Esophagus muscularis mucosa (tissue), 4 donors: ENCODE data around the gene RBM17. TPM values are rescaled to one million over a fixed set of nuclear protein-coding genes. Genes with fewer than 3 reads are reported as not detected.
"Not testable (repeated sequence)": the region's sequence is repeated elsewhere in the genome, so short reads cannot be mapped to it uniquely, and the experiment has no call there.

ENCODE experiments used
- DNase-seq: peaks from one replicate; pipeline ENCODE4 v3.0.0-alpha.2; 2017; ENCODE audit errors: extremely low spot score
- H3K27ac ChIP-seq, 4 donors: fragments of 200-600 bp; sonication (generic); replicated peaks in 1 of 4; 1 replicate in 3 of 4; 2 replicates in 1 of 4; pipeline ENCODE4 v1.5.1; 2016 to 2019; ENCODE audit warnings: mild to moderate bottlenecking in 1 of 4
- H3K27me3 ChIP-seq, 4 donors: fragments of 200-600 bp; sonication (generic); one replicate each; pipeline versions ENCODE4 v1.5.1 to v1.6.0; 2016 to 2019
- H3K36me3 ChIP-seq, 4 donors: fragments of 200-600 bp; sonication (generic); one replicate each; pipeline ENCODE4 v1.5.1; 2016 to 2019
- H3K4me1 ChIP-seq, 4 donors: fragments of 200-600 bp; sonication (generic); one replicate each; pipeline ENCODE4 v1.5.1; 2016 to 2019
- H3K4me3 ChIP-seq, 4 donors: fragments of 200-600 bp; sonication (generic); 1 replicate in 2 of 4; 2 replicates in 2 of 4; pipeline ENCODE4 v1.5.1; 2016 to 2019; ENCODE audit warnings: mild to moderate bottlenecking in 4 of 4, moderate library complexity in 1 of 4
- H3K9me3 ChIP-seq, 4 donors: fragments of 200-600 bp; sonication (generic); 1 replicate in 3 of 4; 2 replicates in 1 of 4; pipeline ENCODE4 v1.5.1; 2016 to 2019
- CTCF ChIP-seq, 3 experiments: fragments of 200-600 bp in 2 of 3; fragments of 450-650 bp in 1 of 3; sonication (generic) in 2 of 3; IDR thresholded peaks; one replicate each; pipeline ENCODE4 v1.5.1; 2017 to 2019; ENCODE audit warnings: antibody characterized with exemption in 3 of 3, mild to moderate bottlenecking in 2 of 3, moderate library complexity in 1 of 3
- EP300 ChIP-seq: sonication (generic); formaldehyde crosslinking; IDR thresholded peaks from one replicate; pipeline ENCODE4 v1.6.1; 2017; ENCODE audit warnings: antibody characterized with exemption
- POLR2A ChIP-seq: fragments of 450-650 bp; IDR thresholded peaks from one replicate; pipeline ENCODE4 v1.6.1; 2017; ENCODE audit warnings: antibody characterized with exemption, moderate library complexity, mild to moderate bottlenecking, low read depth
- POLR2AphosphoS5 ChIP-seq, 2 donors: sonication (generic); formaldehyde crosslinking; IDR thresholded peaks; one replicate each; pipeline ENCODE4 v1.6.1; 2017; ENCODE audit warnings: antibody characterized with exemption in 2 of 2
- WGBS: methylation state at CpG from one replicate; pipeline ENCODE4 v1.1.5; 2018; 5-methylcytosine and 5-hydroxymethylcytosine counted together
- intact Hi-C: fragments of 100-400 bp; cut with DNase I; formaldehyde crosslinking; loops from one replicate; pipeline ENCODE4 v1.15.1; 2023
- total RNA-seq, 4 donors: library from RNA; depleted of rRNA; stranded (reverse); fragments of >200 nt; gene quantifications; one replicate each; pipeline versions ENCODE4 v1.1.0 to v1.2.1, GENCODE V29; 2016

RBM17 gene
- total RNA-seq, 4 donors from 2014 or later = 48.5 to 72.9 (median 59.5) TPM

DNA sequence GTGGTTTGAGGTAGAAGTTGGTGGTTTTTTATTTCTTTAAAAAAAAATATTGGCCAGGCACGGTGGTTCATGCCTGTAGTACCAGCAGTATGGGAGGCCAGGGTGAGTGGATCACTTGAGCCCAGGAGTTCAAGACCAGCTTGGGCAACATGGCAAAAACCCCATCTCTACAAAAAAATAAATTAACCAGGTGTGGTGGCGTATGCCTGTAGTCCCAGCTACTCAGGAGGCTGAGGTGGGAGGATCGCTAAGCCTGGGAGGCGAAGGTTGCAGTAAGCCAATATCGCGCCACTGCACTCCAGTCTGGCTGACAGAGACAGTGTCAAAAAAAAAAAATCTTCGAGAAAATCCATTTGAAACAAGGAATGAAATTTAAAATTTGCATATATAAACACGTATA, 27.8 kb upstream of the RBM17 start:
- WGBS = 87% methylated on average over 8 of the region's 8 CpGs
- peaks cover 0 to 4% (median 0%) of the 10 kb centered on the region in 4 donors for H3K27me3 ChIP-seq
- H3K27ac ChIP-seq = no peak overlapping the region
- intact Hi-C loops = no loop called here
- DNase-seq = no peak
- TF ChIP-seq EP300 = no peak
- no peak for TF ChIP-seq POLR2AphosphoS5 (IDR thresholded peaks at IDR 0.05)
- no peak for TF ChIP-seq CTCF (IDR thresholded peaks at IDR 0.05)
- TF ChIP-seq POLR2A = no peak
- H3K36me3 ChIP-seq = no peaks in the 10 kb centered on the region
- no peaks in the 10 kb centered on the region for H3K9me3 ChIP-seq
- H3K4me3 ChIP-seq = peak overlapping the region in 1 of 4 donors; percentile 2
- H3K4me1 ChIP-seq = peaks cover 4 to 27% (median 10%) of the 10 kb centered on the region in 4 donors

GRCh38 chr10:6062101-6062771, 26.6 kb upstream of the RBM17 start, which contains the start of gene IL2RA:
TSS of gene IL2RA (minus strand) at chr10:6062367. CDS start at chr10:6062151, 216 bp downstream.
- no peaks in the 10 kb centered on the region for H3K9me3 ChIP-seq
- WGBS = 77% methylated on average over 18 of the region's 18 CpGs
- no peak for DNase-seq
- no peak for TF ChIP-seq POLR2AphosphoS5 (IDR thresholded peaks at IDR 0.05)
- TF ChIP-seq POLR2A = no peak
- no peak for TF ChIP-seq CTCF (IDR thresholded peaks at IDR 0.05)
- TF ChIP-seq EP300 = no peak
- H3K27ac ChIP-seq = no peak within 1 kb of the TSS
- peaks cover 0 to 4% (median 0%) of the 10 kb centered on the region in 4 donors for H3K27me3 ChIP-seq
- peak within 1 kb of the TSS in 2 of 4 donors; percentile 13 to 23 for H3K4me3 ChIP-seq
- peaks cover 0 to 24% (median 4%) of the 10 kb centered on the region in 4 donors for H3K4me1 ChIP-seq
- H3K36me3 ChIP-seq = no peaks in the 10 kb centered on the region
- intact Hi-C loops = no loop called here

- DNase-seq = no peak
- 90% methylated on average over 7 of the region's 7 CpGs for WGBS
- intact Hi-C loops = no loop called here
- peaks cover 0 to 16% (median 4%) of the 10 kb centered on the region in 4 donors for H3K4me1 ChIP-seq
- TF ChIP-seq EP300 (no peak), CTCF (IDR thresholded peaks at IDR 0.05) (no peak), POLR2AphosphoS5 (IDR thresholded peaks at IDR 0.05) (no peak), POLR2A (no peak)
- no peak overlapping the region for H3K4me3 ChIP-seq
- H3K27ac ChIP-seq = no peak overlapping the region
- no peaks in the 10 kb centered on the region for H3K9me3 ChIP-seq
- no peaks in the 10 kb centered on the region for H3K27me3 ChIP-seq
- H3K36me3 ChIP-seq = no peaks in the 10 kb centered on the region
These were observed 24.7 kb upstream of the RBM17 start for GRCh38 chr10:6064119-6064518.

- H3K27me3 ChIP-seq, H3K9me3 ChIP-seq, H3K4me3 ChIP-seq, H3K36me3 ChIP-seq, intact Hi-C loops, DNase-seq: not testable (repeated sequence)
- 94% methylated on average over 3 of the region's 3 CpGs for WGBS
- H3K4me1 ChIP-seq = peaks cover 0 to 16% (median 4%) of the 10 kb centered on the region in 4 donors
- peak overlapping the region in 1 of 4 donors; percentile 55 for H3K27ac ChIP-seq
These were observed 24.1 kb upstream of the RBM17 start for GRCh38 chr10:6064726-6065125.

- 98% methylated on average over 3 of the region's 3 CpGs for WGBS
- TF ChIP-seq POLR2AphosphoS5 (IDR thresholded peaks at IDR 0.05) (no peak), POLR2A (no peak), EP300 (no peak), CTCF (IDR thresholded peaks at IDR 0.05) (no peak)
- peak overlapping the region in 2 of 4 donors; percentile 41 to 55 for H3K27ac ChIP-seq
These were observed 23.4 kb upstream of the RBM17 start for GRCh38 chr10:6065406-6065805.

More at GRCh38 chr10:6065406-6065805, 23.4 kb upstream of the RBM17 start:
- Histone ChIP-seq H3K4me1 (peaks cover 0 to 16% (median 4%) of the 10 kb centered on the region in 4 donors), H3K27me3 (no peaks in the 10 kb centered on the region), H3K4me3 (no peak overlapping the region), H3K36me3 (no peaks in the 10 kb centered on the region), H3K9me3 (no peaks in the 10 kb centered on the region)
- intact Hi-C loops = no loop called here
- DNase-seq = no peak
